ENCODE measurements around the gene FRRS1. TPM values are rescaled to one million over a fixed set of nuclear protein-coding genes. Genes with fewer than 3 reads are reported as not detected.

FRRS1 gene
- polyA plus RNA-seq, 3 donors from 2014 or later = 0.10 TPM; not detected in 2

Other genes with a start within 250 kb of the FRRS1 start
- gene PALMD, start 120.5 kb downstream of the FRRS1 start, polyA plus RNA-seq = not detected
- 10 to 100 TPM in 1 of 3 donors, 1 to 10 TPM in 2; 5.0 to 10.8 (median 6.1) TPM for gene AGL, start 83.7 kb upstream of the FRRS1 start, polyA plus RNA-seq
- 10 to 100 TPM in 1 of 3 donors, 1 to 10 TPM in 2; 5.0 to 12.3 (median 8.5) TPM for gene SLC35A3, start 203.4 kb upstream of the FRRS1 start, polyA plus RNA-seq